GM10266 (cell line): ENCODE results near the gene OLA1.

Experiments
- DNase-seq: peaks from one replicate; pipeline ENCODE4 v3.0.0; 2012; ENCODE audit errors: extremely low spot score
- TF ChIP-seq, protein P1 (sequence below): IDR thresholded peaks from 2 replicates; pipeline ENCODE4 v1.5.1; 2012; ENCODE audit warnings: mild to moderate bottlenecking, low read depth; ENCODE audit not compliant: control insufficient read depth, insufficient read depth; ENCODE audit errors: missing control alignments

OLA1 gene

DNA sequence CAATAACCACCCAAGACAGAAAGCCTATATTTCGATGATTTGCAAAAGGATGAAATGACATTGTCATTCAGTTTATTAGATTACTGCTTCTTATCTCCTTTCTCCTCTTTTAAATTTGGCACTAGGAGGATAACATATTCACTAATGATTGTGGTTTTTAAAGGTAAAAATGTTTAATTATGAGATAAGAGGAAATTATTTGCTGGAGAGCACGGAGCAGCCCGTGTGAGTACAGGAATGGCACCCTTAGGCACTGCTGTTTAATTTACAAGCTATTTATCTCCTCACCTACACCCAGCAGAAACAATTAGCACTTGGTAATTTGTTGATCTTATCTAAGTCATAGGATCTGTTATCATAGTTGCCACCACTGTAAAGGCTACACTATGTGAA, 195.8 kb downstream of the OLA1 start:
- TF ChIP-seq, protein P1, sequence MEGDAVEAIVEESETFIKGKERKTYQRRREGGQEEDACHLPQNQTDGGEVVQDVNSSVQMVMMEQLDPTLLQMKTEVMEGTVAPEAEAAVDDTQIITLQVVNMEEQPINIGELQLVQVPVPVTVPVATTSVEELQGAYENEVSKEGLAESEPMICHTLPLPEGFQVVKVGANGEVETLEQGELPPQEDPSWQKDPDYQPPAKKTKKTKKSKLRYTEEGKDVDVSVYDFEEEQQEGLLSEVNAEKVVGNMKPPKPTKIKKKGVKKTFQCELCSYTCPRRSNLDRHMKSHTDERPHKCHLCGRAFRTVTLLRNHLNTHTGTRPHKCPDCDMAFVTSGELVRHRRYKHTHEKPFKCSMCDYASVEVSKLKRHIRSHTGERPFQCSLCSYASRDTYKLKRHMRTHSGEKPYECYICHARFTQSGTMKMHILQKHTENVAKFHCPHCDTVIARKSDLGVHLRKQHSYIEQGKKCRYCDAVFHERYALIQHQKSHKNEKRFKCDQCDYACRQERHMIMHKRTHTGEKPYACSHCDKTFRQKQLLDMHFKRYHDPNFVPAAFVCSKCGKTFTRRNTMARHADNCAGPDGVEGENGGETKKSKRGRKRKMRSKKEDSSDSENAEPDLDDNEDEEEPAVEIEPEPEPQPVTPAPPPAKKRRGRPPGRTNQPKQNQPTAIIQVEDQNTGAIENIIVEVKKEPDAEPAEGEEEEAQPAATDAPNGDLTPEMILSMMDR: no peak
- no peak for DNase-seq

DNA sequence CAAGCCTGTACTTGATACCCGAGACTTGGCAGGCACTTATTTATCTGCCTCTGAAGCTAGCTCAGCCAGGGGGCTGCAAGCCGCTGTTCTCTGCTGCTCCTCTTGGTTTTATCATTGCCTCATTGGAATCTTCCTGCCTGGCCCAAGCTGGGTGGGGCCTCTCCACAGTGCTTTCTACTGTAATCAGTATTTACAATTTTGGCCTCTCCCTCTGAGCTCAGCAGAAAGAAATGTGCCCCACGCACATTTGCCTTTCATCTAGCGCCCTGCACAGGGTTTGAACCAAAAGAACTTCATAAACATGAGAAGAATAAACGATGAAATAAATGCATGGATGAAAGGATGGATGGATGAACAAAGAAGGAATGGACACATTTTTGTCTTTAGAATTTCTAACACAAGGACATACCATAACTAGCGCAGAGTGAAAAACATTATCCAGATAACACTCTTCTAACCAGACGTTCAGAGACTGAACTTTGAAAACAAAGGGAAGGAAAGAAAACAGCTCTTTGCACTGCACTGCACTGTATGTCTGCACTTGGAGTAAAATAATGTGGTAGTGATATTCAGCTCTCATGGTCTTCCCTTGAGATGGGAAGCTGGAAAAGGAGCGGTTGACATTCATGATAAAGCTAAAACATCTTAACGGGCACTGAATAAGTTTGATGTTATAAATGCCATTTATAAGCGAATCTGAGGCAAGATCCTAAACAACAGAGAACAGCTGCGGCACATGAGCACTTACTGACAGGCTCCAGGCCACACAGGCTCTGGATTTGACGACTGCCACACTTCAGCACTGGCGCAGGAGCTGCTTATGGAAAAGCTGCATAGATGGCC, 196.4 kb downstream of the OLA1 start:
- no peak for DNase-seq
- TF ChIP-seq, protein P1: no peak

DNA sequence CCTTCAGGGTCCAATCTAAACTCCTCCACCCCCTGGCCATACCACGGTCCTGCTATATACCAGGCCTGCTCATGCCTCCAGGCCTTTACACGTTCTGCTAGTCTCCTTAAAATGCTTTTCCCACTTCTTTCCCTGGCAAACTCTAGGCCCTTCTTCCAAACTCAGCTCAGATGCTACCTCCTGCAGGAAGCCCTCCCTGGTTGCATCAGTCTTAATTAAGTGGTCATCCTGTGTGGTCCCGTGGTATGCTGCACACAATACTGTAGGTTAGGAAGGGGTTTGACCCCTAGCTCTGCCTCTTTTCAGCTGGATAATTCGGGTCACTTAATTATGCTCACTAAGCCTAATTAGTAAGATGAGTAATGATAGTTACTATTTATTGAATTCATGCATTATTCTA, 197.3 kb downstream of the OLA1 start:
- no peak for DNase-seq
- TF ChIP-seq, protein P1: no peak

DNA sequence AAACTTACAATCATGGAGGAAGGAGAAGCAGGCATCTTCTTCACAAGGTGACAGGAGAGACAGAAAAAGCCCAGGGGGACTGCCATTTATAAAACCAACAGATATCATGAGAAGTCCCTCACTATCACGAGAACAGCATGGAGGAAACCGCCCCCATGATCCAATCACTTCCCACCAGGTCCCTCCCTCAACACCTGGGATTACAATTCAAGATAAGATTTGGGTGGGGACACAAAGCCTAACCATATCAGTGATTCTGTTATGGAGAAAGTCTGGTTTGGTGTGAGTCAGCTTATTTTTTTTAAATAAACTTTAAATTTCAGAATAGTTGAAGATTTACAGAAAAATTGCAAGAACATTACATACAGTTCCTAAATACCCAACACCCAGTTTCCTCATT, 198.4 kb downstream of the OLA1 start:
- no peak for DNase-seq
- TF ChIP-seq, protein P1: no peak

DNA sequence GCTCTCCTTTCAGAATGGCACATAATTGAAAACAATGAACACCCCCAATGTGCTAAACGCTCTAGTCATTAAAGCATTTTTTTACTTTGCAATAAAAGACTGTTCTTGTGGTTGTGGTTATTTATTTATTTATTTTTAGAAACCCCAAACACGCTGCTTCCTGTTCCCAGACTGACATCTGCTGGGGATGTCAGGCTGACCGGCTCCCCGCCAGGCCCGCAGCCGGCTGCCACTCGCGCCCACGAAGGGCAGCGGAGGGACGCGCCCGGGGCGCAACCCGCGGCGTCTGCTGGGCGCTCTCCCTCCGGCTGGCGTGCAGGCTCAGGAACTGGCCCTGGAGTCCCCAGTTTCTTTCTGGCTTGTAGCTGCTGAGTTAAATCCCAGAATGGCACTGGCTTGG, 200.1 kb downstream of the OLA1 start:
- peak; percentile 48 for DNase-seq
- TF ChIP-seq, protein P1: peak; percentile 34

- DNase-seq: no peak
- TF ChIP-seq, protein P1: no peak
Observed at GRCh38 chr2:174047746-174048145, 200.6 kb downstream of the OLA1 start.

GRCh38 chr2:174046172-174046571, 202.2 kb downstream of the OLA1 start:
- TF ChIP-seq, protein P1: no peak
- no peak for DNase-seq
